Breast epithelium (tissue), 3 donors: ENCODE data around the gene CENPX.

Experiments used
- CTCF ChIP-seq, 3 donors: fragments of 450-650 bp; IDR thresholded peaks; one replicate each; pipeline ENCODE4 v1.5.1; 2016 to 2017; ENCODE audit warnings: antibody characterized with exemption in 3 of 3, mild to moderate bottlenecking in 3 of 3, moderate library complexity in 3 of 3
- POLR2A ChIP-seq: fragments of 450-650 bp; IDR thresholded peaks from one replicate; pipeline ENCODE4 v1.6.1; 2016; ENCODE audit warnings: antibody characterized with exemption, mild to moderate bottlenecking, moderate library complexity
- POLR2AphosphoS5 ChIP-seq, 3 donors: sonication (generic); formaldehyde crosslinking; IDR thresholded peaks; one replicate each; pipeline ENCODE4 v1.6.1; 2017; ENCODE audit warnings: antibody characterized with exemption in 3 of 3

GRCh38 chr17:82005701-82006348 lies 16.9 kb downstream of the CENPX start:
- no peak for TF ChIP-seq POLR2A
- no peak for TF ChIP-seq CTCF (IDR thresholded peaks at IDR 0.05)
- TF ChIP-seq POLR2AphosphoS5 (IDR thresholded peaks at IDR 0.05): no peak
